HG03135 (cell line): ENCODE measurements around the gene EWSR1.

Experiments used
- ATAC-seq: cut with Tn5 transposase; IDR thresholded peaks from one replicate; pipeline ENCODE4 v1.9.1; 2021; ENCODE audit warnings: mild to moderate bottlenecking, moderate library complexity; ENCODE audit not compliant: unreplicated experiment

Gene EWSR1

DNA sequence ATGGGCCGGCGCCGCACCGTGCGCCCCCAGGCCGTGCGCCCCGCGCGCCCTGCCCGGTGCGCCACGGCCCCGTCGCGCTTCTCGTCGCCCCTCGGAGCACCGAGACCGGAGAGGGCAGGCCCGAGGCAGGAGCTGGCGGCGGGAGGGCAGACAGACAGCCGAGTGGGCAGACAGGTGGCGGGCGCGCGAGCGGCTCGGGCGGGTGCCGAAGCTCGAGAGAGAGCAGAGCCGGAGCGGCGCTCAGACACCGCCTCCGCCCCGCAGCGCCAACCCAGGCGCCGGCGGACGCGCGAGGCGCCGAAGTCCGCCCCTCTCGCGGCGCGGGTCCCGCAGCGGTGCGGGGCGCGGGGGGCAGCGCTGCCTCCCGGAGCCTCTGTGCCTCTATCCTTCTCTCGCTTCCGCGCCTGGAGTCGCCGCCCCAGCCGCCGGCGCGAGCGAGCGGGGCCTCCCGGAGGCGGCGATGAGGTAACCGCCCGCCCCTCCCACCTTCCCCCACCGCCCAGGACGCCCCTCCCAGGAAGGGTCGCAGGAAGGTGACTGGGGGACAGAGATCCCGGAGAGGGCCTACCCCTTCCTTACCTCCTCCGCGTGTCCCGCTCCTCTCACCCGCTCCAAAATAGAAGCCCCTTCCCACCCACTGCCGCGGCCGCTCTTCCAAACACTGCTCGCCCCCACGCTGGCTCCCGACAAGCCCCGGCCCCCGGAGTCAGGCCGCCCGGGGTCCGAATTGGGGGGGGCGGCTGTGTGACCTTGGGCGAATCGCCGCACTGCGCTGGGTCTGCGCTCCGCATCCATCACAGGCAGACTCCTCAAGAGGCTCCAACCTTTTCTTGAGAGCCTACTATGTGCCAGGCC lies 47.4 kb downstream of the EWSR1 start, which contains the start of gene RASL10A:
Gene RASL10A (minus strand): TSS at position 412 of the 855 bp plus-strand sequence. CDS start 451 bp downstream, outside the sequence.
- no peak for ATAC-seq

DNA sequence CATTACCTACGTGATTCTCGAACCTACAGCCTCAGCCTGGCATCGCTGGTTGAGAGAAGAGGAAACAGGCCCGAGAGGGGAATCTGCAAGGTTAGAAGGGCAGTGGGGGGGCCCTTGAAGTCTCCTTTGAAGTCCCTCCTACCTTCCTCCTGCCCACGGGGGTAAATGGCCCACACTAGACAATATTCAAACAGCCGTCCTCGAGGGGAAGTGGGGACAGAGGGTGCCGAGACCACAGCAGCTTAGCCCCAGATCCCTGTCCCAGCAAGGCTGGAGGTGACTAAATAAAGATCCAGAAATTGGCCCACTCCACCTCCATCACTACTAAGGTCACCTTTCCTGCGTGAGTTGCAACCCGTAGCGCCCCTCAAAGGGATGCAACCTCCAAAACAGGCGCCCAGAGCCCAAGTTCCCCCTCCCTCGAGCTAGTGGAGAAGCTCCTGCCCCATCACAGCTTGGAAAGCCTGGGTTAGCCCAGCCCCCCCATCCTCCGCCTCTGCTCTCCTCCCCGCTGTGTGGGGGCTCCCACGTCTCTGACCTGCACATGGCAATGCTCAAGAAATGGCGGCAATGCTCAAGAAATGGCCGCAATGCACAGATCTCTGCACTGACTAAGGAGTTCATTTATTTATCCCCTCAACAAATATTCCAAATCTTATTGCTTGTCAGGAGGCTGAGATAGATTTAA lies 48.2 kb downstream of the EWSR1 start:
- ATAC-seq = no peak

DNA sequence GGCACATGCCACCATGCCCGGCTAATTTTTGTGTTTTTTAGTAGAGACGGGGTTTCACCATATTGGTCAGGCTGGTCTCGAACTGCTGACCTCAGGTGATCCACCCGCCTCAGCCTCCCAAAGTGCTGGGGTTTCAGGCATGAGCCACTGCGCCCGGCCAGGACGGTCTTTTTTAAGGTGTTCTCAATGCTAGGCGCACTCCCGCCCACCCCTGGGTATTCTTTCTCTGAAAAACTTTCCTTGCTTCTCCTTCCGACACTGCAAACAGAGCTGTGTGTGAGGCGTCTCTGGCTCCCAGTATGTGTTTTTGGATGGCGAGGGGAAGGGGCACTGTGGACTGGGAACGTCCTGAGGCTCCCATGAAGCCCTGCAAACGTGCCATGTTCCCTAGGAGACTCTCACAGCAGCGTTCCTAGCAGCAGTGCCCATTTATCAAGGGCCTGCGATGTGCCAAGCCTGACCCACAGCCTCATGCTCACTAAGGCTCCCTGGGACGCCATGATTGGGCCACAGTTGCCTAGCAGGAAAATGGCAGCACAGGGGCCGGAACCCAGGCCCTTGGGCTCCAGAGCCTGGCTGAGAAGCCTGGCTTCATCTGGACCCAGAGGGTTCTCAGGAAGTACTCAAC lies 49.9 kb downstream of the EWSR1 start:
- ATAC-seq = no peak

DNA sequence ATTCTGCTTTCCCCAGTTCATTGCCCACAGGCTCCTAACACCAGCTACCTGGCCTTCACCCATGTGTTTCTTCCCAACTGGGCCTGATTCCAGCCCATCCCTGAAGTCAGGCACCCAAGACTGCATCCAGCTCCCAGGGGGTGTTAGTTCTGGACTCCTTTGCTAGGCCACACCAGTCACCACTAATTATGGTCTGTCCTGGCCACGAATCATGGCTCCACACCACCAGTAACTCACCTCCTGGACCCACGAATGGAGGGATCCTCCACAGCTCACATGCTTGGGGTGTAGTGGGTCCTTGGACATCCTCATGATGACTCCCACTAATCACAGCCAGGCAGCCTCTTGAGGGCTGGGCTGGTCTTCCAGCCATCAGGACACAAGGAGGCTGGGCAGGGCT lies 51.0 kb downstream of the EWSR1 start:
- no peak for ATAC-seq

DNA sequence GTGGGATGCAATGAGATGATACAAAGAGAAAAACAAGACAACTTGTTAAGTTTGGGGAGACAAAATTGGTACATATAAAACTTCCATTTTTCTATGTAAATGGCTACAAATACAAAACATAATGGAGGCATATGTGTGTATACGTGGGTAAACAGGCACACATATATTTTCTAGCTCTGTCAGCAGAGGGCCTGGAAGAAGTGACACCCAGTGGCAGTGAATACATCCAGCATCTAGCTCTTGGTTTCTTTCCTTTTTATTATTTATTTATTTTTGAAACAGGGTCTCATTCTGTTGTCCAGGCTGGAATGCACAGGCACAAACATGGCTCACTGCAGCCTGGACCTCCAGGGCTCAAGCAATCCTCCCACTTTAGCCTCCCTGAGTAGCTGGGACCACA lies 52.5 kb downstream of the EWSR1 start:
- ATAC-seq = no peak

DNA sequence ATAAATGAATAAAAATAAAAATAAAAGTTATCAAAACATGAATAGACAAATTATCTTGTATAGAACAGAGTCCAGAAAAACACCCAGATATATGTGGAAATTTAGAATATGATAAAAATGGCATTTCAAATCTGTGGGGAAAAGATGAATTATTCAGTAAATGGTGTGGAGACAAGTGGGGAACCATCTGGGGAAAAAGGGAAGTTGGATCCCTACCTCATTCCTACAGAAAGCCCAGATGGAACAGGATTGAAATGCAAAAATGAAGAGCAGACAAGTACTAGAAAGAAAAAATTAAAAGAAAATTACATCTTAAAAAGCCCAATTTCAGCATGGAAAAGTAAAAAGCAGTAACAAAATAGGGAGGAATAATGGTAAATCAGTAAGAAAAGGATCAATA lies 55.6 kb downstream of the EWSR1 start:
- no peak for ATAC-seq

DNA sequence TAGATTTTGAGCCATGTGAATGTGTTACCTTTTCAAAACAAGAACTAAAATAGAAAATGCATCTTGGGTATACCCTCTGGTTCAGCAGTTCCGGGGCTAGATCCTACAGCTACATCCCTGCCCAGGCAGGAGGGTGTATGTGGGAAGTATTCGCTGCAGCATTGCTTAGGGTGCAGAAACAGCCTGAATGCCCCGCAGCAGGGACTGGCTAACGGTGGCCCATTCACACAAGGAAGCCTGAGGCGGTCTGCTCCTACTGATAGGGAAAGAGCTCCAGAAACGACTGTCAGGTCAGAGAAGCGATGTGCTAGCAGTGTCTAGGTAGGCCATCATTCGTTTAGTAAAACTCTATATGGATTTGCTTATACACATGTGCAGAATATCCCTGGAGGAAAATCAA lies 57.3 kb downstream of the EWSR1 start:
- no peak for ATAC-seq

DNA sequence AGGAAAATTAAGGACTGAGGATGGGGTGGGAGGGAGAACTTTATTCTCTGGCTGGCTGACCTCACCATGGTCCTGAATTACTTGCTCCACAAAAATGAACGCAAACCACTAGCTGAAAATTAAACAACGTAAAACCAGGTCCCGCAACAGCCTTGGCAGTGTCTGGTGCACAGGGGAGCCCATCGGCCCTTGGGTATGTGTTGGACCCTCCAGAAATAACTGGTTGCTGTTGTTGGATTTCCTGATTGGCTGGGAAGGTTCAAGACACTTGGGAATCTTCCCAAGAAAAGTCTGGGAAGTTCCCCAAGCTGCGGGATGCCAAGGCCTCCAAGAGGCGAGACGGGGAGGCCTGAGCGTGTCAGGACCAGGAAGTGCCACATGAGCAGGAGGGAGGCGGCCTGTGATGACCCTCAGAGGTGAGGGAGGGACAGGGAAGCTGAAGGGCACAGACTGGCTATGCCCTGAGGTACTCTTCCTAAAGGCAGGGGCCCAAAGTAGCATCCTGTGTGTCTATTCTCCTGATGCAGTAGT lies 57.8 kb downstream of the EWSR1 start:
- ATAC-seq = no peak

DNA sequence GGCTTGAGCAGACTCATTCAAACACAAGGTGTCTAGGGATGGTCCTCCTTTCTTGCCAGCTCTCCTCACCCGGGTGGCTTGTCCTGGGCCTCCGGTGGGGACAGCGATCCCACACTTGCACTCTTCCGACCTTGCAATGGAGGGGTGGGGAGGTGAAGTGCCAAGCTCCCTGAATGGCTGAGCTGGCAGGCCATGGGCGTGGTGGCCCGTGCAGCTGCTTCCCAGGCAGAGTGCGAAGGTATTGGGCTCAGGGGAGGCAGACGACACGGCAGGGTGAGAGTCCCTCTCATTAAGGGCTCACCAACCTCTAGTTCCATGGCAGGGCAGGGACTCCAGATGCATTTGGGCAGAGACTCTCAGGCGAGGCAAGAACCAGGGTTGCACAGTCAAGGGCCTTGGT lies 58.4 kb downstream of the EWSR1 start:
- ATAC-seq = no peak

DNA sequence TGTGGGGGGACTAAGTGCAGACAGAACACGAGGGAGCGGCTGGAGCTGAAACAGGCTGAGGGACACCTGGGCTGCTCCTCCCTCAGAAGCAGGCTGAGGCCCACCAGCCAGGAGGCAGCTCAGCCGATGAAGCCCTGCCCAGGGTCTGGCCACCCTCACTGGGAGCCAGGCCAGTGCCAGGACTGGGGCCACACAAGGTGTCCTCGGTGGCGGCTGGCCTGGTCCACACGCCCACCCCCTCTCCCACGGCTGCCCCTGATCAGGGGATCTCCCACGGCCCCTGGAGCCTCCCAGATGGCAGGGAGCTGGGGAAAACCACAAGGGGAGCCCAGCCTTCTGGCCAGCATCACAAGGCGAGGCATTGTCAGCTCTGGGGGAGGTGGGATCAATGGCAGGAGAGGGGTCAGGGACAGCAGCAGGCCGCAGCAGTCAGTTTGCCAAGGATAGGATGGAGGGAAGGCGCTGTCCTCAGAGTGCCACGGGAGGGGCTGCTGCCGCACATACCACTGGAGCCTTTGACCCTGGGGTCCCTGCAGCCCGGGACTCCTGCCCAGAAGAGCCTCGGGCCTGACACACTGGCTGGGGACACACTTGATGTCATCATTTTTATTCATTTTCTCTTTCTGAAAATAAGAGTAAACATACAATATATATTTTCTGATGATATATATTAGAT lies 59.2 kb downstream of the EWSR1 start:
- ATAC-seq = no peak

DNA sequence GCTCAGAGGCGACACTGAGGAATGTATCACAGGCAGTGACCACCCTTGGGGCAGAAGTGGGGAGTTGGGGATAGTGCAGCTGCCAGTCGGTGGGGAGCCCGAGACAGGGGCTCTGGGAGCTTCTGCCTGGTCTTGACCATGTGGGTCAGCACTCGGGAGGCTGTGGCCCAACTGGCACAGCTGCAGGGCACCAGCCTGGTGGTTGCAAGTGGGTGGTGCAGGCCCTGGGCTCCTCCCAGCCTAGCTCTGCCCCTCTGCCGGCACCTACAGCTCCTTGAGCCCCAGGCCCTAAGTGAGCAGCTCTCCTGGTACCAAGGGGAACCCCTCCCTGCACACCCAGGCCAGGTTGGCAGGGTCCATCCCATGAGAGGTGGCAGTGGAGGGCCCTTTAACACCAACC lies 60.0 kb downstream of the EWSR1 start:
- ATAC-seq = no peak

DNA sequence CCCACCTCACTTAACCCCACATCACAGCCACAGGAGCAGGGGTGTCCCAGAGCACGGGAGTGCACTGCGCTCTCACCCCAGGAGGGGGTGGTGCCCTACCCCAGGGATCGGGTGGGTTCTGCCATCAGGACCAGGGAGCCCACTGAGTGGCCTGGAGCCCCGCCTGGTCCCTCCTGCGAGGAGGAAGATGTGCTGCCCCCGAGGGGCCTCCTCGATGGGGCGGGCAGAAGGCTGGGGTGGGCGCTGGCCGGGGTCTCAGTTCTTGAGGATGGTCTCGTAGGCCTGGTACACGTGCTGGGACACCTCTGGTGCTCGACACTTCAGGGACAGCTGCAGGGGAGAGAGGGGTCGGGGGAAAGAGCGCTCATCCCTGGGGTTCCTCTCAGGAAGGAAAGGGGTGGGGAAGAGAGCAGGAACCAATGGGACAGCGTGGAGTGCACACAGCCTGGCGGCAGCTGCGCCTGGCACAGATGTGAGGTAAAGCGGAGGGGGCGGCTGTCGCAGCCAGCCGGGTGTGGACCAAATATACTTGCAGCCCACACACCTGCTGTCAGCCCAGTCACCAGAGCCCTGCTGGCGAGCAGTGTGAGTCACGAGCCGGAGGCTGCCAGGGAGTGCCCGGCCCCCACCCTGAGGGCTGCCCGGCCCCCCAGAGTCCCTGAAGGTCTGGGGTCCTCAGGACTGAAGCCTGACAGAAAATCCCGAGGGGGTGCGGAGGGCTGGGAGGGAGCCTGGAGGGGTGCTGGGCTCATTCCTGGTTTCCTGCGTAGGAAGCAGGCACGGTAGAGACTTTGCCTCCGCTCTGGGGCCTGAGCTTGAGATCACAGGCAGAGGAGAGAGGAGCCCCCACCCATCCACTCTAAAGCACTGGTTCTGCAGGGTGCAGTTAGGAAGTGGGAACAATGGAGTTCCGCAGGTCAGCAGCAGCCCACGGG lies 60.8 kb downstream of the EWSR1 start:
- ATAC-seq = no peak

DNA sequence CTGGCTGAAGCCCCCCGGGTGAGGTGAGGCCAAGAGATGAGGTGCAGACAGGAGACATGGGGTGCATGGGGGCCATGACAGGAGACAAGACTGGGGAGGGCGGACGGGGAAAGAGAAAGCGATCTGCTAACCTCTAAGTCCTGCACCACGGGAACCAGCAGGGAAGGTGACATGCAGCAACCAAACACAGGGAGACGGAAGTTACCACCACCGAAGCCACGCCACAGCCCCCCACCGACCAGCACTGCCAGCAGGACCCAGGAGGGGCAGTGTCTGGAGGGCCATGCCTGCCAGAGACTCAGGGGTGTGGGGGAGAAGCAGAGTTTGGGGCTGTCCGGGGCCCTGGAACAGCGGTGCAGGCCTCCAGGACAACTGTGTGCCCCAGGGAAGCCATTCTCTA lies 61.5 kb downstream of the EWSR1 start:
- no peak for ATAC-seq

DNA sequence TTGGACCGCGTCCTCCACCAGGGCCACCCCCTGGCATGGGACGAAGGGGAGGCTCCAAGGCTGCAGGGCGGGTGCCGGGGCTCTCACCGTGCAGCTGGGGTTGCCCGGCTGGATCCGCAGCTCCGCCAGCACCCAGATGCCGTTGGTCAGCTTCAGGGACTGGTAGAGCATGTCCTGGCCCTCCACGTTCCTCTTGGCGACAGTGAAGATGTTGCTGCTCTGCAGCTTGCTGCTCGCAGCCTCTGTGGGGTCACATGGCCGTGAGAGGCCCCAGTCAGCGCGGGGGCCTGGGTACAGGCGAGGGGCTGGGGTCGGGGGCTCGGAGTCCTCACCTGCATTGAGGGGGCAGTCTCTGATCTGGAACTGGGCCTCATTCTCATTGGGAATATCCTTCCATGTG lies 62.2 kb downstream of the EWSR1 start:
- ATAC-seq = no peak

DNA sequence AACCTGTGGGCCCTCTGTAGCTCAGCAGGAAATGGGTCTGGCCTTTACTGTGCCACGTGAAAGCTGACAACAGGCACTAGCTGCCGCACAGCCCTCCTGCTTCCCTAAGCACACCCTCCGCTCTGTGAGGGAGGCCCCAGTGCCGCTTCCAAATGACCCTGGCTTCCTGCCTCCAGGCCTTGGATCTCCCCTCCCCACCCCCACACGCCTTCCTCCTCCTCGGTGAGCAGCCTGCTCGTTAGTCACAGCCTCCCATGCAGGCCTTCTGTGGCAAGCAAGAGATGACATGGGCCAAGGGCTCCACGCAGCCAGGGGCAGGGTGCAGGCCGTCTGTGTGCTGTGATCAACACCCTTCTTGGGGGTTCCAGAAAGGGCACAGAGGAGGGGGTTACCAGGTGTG lies 62.7 kb downstream of the EWSR1 start:
- ATAC-seq = no peak

DNA sequence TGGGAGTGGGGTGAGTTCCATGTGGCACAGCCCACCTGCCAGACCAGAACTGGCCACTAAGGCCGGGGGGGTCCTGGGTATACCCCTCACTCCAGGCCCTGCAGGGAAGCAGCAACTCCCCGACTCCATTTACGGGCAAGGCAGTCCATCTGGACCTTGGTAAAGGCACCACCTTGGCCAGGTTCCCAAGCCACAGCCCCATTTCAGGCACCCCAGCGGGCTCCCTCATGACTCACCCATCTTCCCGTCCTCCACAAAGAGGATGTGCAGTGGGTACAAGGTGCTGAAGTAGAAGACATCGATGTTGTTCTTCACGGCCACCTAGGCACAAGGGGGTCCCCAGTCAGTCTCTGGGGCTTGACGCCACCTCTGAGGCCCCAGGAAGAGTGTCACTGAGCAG lies 63.1 kb downstream of the EWSR1 start:
- no peak for ATAC-seq

DNA sequence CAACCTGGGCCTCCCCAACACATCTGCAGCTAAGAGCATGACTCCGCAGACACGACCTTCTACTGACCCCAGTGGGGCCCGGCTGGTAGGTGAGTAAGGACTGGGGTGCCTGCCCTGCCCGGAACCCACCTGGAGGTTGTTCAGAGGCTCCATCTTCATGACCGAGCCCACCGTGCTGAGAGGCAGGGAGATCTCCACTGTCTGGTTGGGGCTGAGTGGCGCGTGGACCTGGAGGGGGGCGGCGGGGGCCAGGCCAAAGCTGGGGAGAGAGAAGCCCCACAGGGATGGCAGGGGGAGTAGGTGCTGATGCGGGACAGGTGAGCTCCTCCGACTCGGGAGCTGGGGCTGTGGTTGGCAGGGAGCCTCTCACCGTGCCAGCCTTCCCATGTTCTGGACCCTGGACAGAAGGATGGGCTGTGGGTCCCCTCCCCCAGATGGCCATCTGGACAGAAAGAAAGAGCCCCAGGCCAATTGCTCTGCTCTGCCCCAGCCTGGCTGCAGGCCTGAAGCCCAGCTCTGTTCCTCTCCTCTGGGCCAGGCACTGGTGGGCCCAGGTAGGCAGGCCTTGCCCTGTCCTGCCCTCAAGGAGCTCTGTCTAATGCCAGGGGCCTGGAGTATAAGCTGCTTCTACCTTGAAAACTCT lies 63.7 kb downstream of the EWSR1 start:
- no peak for ATAC-seq

DNA sequence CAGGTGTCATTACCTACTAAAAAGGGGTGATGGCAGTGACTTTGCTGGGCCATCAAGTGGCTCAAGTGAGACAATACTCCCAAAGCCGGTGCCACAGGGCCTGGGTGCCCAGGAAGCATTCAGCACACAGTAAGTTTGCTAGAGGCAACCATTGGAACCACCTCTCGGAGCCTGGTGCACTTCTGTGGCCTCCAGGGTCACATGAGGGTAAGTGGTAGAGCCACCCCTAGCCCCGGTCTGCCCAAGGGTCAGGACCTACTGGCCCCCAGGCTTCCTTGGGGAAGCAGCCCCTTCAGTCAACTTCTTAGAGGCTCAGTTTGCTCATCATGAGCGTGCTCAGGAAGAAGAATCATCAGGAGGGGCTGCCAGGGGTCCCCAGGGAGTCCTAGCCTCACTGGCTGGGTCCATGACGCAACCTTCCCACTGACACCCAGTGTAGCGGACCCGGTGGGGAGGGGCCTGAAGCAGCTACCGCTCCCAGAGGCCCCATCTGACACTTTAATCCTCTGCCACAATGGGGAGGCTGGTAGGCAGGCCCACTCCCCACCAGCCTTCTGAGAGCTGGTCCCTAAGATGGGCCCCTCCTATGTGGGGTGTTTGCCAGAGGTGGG lies 64.9 kb downstream of the EWSR1 start:
- ATAC-seq = no peak

DNA sequence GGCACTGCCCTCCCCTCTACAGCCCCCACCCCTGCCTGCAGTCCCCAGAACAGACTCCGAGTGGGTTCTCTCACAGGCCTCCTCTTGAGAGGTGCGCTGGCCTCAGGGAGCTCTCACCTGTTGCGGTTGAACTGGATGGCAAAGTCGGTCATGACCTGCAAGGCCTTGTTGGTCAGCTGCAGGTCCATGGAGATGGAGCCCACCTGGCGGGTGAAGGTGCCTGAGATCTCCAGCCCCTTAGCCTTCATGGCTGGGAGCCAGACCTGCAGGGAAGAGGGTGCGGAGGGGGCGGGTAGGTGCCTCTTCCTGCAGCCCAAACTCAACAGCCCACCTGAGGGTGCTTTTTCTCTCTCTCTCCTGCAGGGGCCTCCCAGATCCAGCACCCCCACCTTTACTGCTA lies 66.1 kb downstream of the EWSR1 start:
- no peak for ATAC-seq
